H1 (cell line): ENCODE measurements around the gene CKAP4. TPM values are rescaled to one million over a fixed set of nuclear protein-coding genes. Genes with fewer than 3 reads are reported as not detected.

ENCODE experiments used
- CTCF ChIA-PET: fragments of 300-600 bp; sonication (Branson Sonifier 250); formaldehyde crosslinking; loops from one replicate; lab custom pipeline; 2021; ENCODE audit not compliant: partially characterized antibody; lab: Charles Lee
- POLR2A ChIA-PET: fragments of 300-600 bp; sonication (Branson Sonifier 250); formaldehyde crosslinking; loops from one replicate; lab custom pipeline; 2021; ENCODE audit warnings: inconsistent platforms; ENCODE audit not compliant: partially characterized antibody; lab: Charles Lee
- DNase-seq, 2 experiments: peaks; one replicate each; pipeline versions ENCODE4 v3.0.0 to v3.0.0-alpha.2; 2010 to 2022; ENCODE audit warnings: low spot score in 2 of 2, low read depth in 1 of 2, mixed read lengths in 1 of 2
- FAIRE-seq: peaks from 2 replicates; lab custom pipeline; 2011; peaks lifted over from hg19 to GRCh38; lab: Jason Lieb, UNC
- H2AFZ ChIP-seq: 2 replicates; pipeline ENCODE4 v1.8.1; 2012; ENCODE audit warnings: low read length, inconsistent platforms
- H2AK5ac ChIP-seq: 2 replicates; pipeline ENCODE4 v1.6.1; 2013; ENCODE audit warnings: low read depth, low read length
- H2BK120ac ChIP-seq: replicated peaks from 2 replicates; pipeline ENCODE3; 2013; ENCODE audit warnings: low read depth, low read length, inconsistent platforms
- H2BK12ac ChIP-seq: 2 replicates; pipeline ENCODE4 v1.6.1; 2013; ENCODE audit warnings: low read depth, low read length
- H2BK15ac ChIP-seq: 2 replicates; pipeline ENCODE4 v1.6.1; 2013; ENCODE audit warnings: low read length
- H2BK20ac ChIP-seq: 2 replicates; pipeline ENCODE4 v1.6.1; 2013; ENCODE audit warnings: low read length
- H2BK5ac ChIP-seq: 2 replicates; pipeline ENCODE4 v1.6.1; 2013; ENCODE audit warnings: low read depth, low read length
- H3K14ac ChIP-seq: 2 replicates; pipeline ENCODE4 v1.6.1; 2013; ENCODE audit warnings: inconsistent platforms; ENCODE audit not compliant: insufficient read length
- H3K18ac ChIP-seq: 2 replicates; pipeline ENCODE4 v1.6.1; 2013; ENCODE audit warnings: low read length; ENCODE audit errors: extremely low read depth
- H3K23ac ChIP-seq: 2 replicates; pipeline ENCODE4 v1.6.1; 2013; ENCODE audit warnings: inconsistent platforms; ENCODE audit not compliant: insufficient read length
- H3K23me2 ChIP-seq: 2 replicates; pipeline ENCODE4 v1.6.1; 2013; ENCODE audit warnings: low read depth, low read length
- H3K27ac ChIP-seq: 2 replicates; pipeline ENCODE4 v1.6.1; 2011; ENCODE audit warnings: low read depth, low read length, inconsistent platforms
- H3K27me3 ChIP-seq, 4 experiments: replicated peaks in 1 of 4; 1 replicate in 1 of 4; 2 replicates in 3 of 4; pipeline versions ENCODE4 v1.6.1 to v1.8.1; 2011 to 2013; ENCODE audit warnings: low read length in 3 of 4, mild to moderate bottlenecking in 3 of 4, inconsistent platforms in 2 of 4, mixed read lengths in 2 of 4, moderate library complexity in 1 of 4; ENCODE audit not compliant: control insufficient read depth in 3 of 4, insufficient read depth in 3 of 4; ENCODE audit errors: extremely low read depth in 1 of 4
- H3K36me3 ChIP-seq, 4 experiments: 2 replicates each; pipeline versions ENCODE4 v1.6.1 to v1.8.1; 2011 to 2013; ENCODE audit warnings: mild to moderate bottlenecking in 4 of 4, low read length in 3 of 4, moderate library complexity in 2 of 4, control low read depth in 1 of 4, inconsistent platforms in 1 of 4; ENCODE audit not compliant: insufficient read depth in 4 of 4, control insufficient read depth in 2 of 4
- H3K4ac ChIP-seq: replicated peaks from 2 replicates; pipeline ENCODE3; 2013; ENCODE audit warnings: low read length, low read depth, mixed read lengths, inconsistent platforms; ENCODE audit not compliant: insufficient read length
- H3K4me1 ChIP-seq, 4 experiments: replicated peaks in 1 of 4; 1 replicate in 1 of 4; 2 replicates in 3 of 4; pipeline versions ENCODE4 v1.6.1 to v1.8.1; 2011 to 2013; ENCODE audit warnings: low read length in 3 of 4, inconsistent platforms in 2 of 4, mixed read lengths in 1 of 4; ENCODE audit not compliant: insufficient read depth in 4 of 4, control insufficient read depth in 3 of 4
- H3K4me2 ChIP-seq, 2 experiments: 2 replicates each; pipeline versions ENCODE4 v1.6.1 to v1.8.1; 2011 to 2013; ENCODE audit warnings: low read depth in 2 of 2, low read length in 2 of 2, control low read depth in 1 of 2, inconsistent platforms in 1 of 2, mild to moderate bottlenecking in 1 of 2; ENCODE audit not compliant: insufficient read depth in 1 of 2
- H3K4me3 ChIP-seq, 4 experiments: fragments of 200-600, 300-600 bp in 1 of 4; sonication (generic), shearing (Covaris generic), sonication (Bioruptor Twin) in 1 of 4; 2 replicates each; pipeline versions ENCODE4 v1.5.1 to v1.8.1; 2011 to 2016; ENCODE audit warnings: low read length in 4 of 4, low read depth in 3 of 4, control low read depth in 2 of 4, inconsistent platforms in 2 of 4, mild to moderate bottlenecking in 2 of 4, mixed read lengths in 1 of 4, moderate library complexity in 1 of 4; ENCODE audit not compliant: insufficient read depth in 2 of 4; ENCODE audit errors: extremely low read depth in 1 of 4
- H3K56ac ChIP-seq: replicated peaks from 2 replicates; pipeline ENCODE3; 2013; ENCODE audit warnings: low read depth, mild to moderate bottlenecking, mixed read lengths, low read length, inconsistent platforms; ENCODE audit not compliant: insufficient read length
- H3K79me1 ChIP-seq: 2 replicates; pipeline ENCODE4 v1.6.1; 2013; ENCODE audit warnings: low read depth, low read length, control low read depth
- H3K79me2 ChIP-seq, 2 experiments: 2 replicates each; pipeline versions ENCODE4 v1.6.1 to v1.8.1; 2012 to 2013; ENCODE audit warnings: low read length in 2 of 2, mild to moderate bottlenecking in 2 of 2, inconsistent platforms in 1 of 2; ENCODE audit not compliant: insufficient read depth in 2 of 2, control insufficient read depth in 1 of 2
- H3K9ac ChIP-seq, 4 experiments: replicated peaks in 1 of 4; 1 replicate in 1 of 4; 2 replicates in 3 of 4; pipeline versions ENCODE4 v1.6.1 to v1.8.1; 2011 to 2013; ENCODE audit warnings: low read depth in 3 of 4, low read length in 3 of 4, control low read depth in 2 of 4, mild to moderate bottlenecking in 2 of 4, moderate library complexity in 2 of 4, inconsistent platforms in 1 of 4; ENCODE audit errors: extremely low read depth in 1 of 4
- H3K9me3 ChIP-seq, 2 experiments: 2 replicates each; pipeline versions ENCODE4 v1.6.1 to v1.8.1; 2012 to 2013; ENCODE audit warnings: mild to moderate bottlenecking in 2 of 2, moderate library complexity in 2 of 2, control low read depth in 1 of 2, inconsistent platforms in 1 of 2, low read depth in 1 of 2, low read length in 1 of 2, mixed read lengths in 1 of 2; ENCODE audit not compliant: insufficient read depth in 2 of 2
- H4K20me1 ChIP-seq, 2 experiments: replicated peaks in 1 of 2; 2 replicates each; pipeline versions ENCODE3 to v1.8.1; 2011 to 2013; ENCODE audit warnings: inconsistent platforms in 2 of 2, low read length in 2 of 2, mild to moderate bottlenecking in 1 of 2; ENCODE audit not compliant: insufficient read depth in 2 of 2, control insufficient read depth in 1 of 2
- H4K5ac ChIP-seq: 2 replicates; pipeline ENCODE4 v1.6.1; 2013; ENCODE audit warnings: low read length, low read depth, mixed read lengths, inconsistent platforms; ENCODE audit not compliant: insufficient read length
- H4K8ac ChIP-seq: 2 replicates; pipeline ENCODE4 v1.8.0; 2013; ENCODE audit warnings: mild to moderate bottlenecking, moderate library complexity, low read length, inconsistent platforms; ENCODE audit not compliant: insufficient read depth; ENCODE audit errors: extremely low read depth
- H4K91ac ChIP-seq: replicated peaks from 2 replicates; pipeline ENCODE3; 2013; ENCODE audit warnings: low read length, mixed read lengths, inconsistent platforms; ENCODE audit not compliant: insufficient read length
- BCL11A ChIP-seq, 2 experiments: IDR thresholded peaks; one replicate each; pipeline ENCODE4 v1.6.1; 2011; ENCODE audit warnings: low read depth in 2 of 2, low read length in 2 of 2, mild to moderate bottlenecking in 2 of 2
- CEBPB ChIP-seq: IDR thresholded peaks from 2 replicates; pipeline ENCODE4 v1.6.1; 2012; ENCODE audit warnings: low read depth, low read length
- JUND ChIP-seq: IDR thresholded peaks from 2 replicates; pipeline ENCODE4 v1.6.1; 2011; ENCODE audit warnings: mild to moderate bottlenecking, improper control_type of control experiment, low read length
- RAD21 ChIP-seq, 2 experiments: IDR thresholded peaks in 1 of 2; conservative IDR thresholded peaks in 1 of 2; 2 replicates each; pipeline ENCODE4 v1.6.1; 2011; ENCODE audit warnings: low read depth in 2 of 2, low read length in 2 of 2, improper control_type of control experiment in 1 of 2, inconsistent platforms in 1 of 2, mild to moderate bottlenecking in 1 of 2, moderate library complexity in 1 of 2
- SP4 ChIP-seq: IDR thresholded peaks from 2 replicates; pipeline ENCODE4 v1.6.1; 2012; ENCODE audit warnings: low read length, inconsistent platforms
- WGBS, 2 experiments: shearing (Covaris generic) in 1 of 2; methylation state at CpG; one replicate each; pipeline versions ENCODE4 v1.1.6 to v1.1.7; 2013 to 2015; ENCODE audit warnings: low lambda C conversion rate in 2 of 2, mixed read lengths in 2 of 2, inconsistent platforms in 1 of 2, low coverage in 1 of 2, missing lambda C conversion rate in 1 of 2; ENCODE audit not compliant: insufficient replicate concordance in 2 of 2, insufficient coverage in 1 of 2, insufficient read length in 1 of 2; ENCODE audit errors: extremely low coverage in 1 of 2, missing lambda C conversion rate in 1 of 2; 5-methylcytosine and 5-hydroxymethylcytosine counted together
- polyA plus RNA-seq, 7 experiments: library from polyadenylated mRNA; depleted of rRNA in 3 of 7; stranded (reverse) in 5 of 7; unstranded in 2 of 7; fragments of >200 nt in 5 of 7; fragments of 200-250 nt in 2 of 7; gene quantifications; 1 replicate in 5 of 7; 2 replicates in 1 of 7; 4 replicates in 1 of 7; pipeline versions ENCODE4 v1.2.1 to v1.2.3, GENCODE V29; 2011 to 2013; ENCODE audit warnings: missing spikeins in 2 of 7, mixed read lengths in 2 of 7
- total RNA-seq: library from RNA; stranded (reverse); fragmentation: NEBNext Ultra II Directional; extraction: Animal tissue kit (Norgen Biotek cat#: 25700); gene quantifications from 2 replicates; pipeline ENCODE4 v1.2.1, GENCODE V29; 2021

CKAP4 gene
- total and polyA plus RNA-seq, 2 of the 8 experiments (the other 6 are each of a cell fraction or from before 2014, with no cell fraction given) = 35.8 to 80.7 TPM

DNA sequence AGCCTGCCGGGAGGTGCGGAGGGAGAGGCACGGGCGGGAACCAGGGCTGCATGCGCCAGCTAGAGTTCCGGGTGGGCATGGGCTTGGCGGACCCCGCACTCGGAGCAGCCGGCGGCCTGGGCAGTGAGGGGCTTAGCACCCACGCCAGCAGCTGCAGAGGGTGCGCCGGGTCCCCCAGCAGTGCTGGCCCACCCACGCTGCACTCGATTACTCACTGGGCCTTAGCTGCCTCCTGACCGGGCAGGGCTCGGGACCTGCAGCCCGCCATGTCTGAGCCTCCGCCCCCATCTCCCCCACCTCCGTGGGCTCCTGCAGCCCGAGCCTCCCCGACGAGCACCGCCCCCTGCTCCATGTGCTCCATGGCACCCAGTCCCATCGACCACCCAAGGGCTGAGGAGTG lies 14.8 kb downstream of the CKAP4 start:
- no peak for FAIRE-seq
- CTCF ChIA-PET = interaction anchor here (1.6 to 9.0 kb wide), 3 partner anchors 9 to 51 kb away, joined by 6 to 125 read pairs (median 27); no protein-coding TSS in a partner anchor

More for the DNA sequence above, 14.8 kb downstream of the CKAP4 start:
- no peaks in the 10 kb centered on the region for H3K27me3 ChIP-seq
- no peak overlapping the region for H3K9ac ChIP-seq
- no peak overlapping the region for H3K18ac ChIP-seq
- no peaks in the 10 kb centered on the region for H3K23me2 ChIP-seq
- H2AK5ac ChIP-seq = no peak overlapping the region
- H3K27ac ChIP-seq = no peak overlapping the region
- peaks cover 0 to 5% (median under 1%) of the 10 kb centered on the region in 4 experiments; a peak in 1 of 7 replicates for H3K4me1 ChIP-seq
- no peak overlapping the region for H3K56ac ChIP-seq
- no peak overlapping the region for H3K4me3 ChIP-seq
- H2BK20ac ChIP-seq = no peak overlapping the region
- H3K36me3 ChIP-seq = peaks cover 0 to 5% (median 0%) of the 10 kb centered on the region in 4 experiments; a peak in 1 of 8 replicates
- H3K79me2 ChIP-seq = no peaks in the 10 kb centered on the region
- H3K14ac ChIP-seq = no peak overlapping the region
- DNase-seq = no peak
- no peak overlapping the region for H2AFZ ChIP-seq
- no peak overlapping the region for H3K23ac ChIP-seq
- no peak overlapping the region for H4K91ac ChIP-seq
- H2BK15ac ChIP-seq = no peak overlapping the region
- no peak for TF ChIP-seq BCL11A (IDR thresholded peaks at IDR 0.05; ENCODE audit: low read depth in 2 of 2, low read length in 2 of 2)
- TF ChIP-seq CEBPB = no peak
- no peak for TF ChIP-seq RAD21 (IDR thresholded peaks at IDR 0.05 in 1 of 2, conservative IDR thresholded peaks at IDR 0.05 in 1 of 2; ENCODE audit: low read depth in 2 of 2, low read length in 2 of 2)
- TF ChIP-seq JUND = no peak
- no peak for TF ChIP-seq SP4
- no peak overlapping the region for H3K4ac ChIP-seq
- peaks cover 0 to 7% of the 10 kb centered on the region in 2 experiments; a peak in 1 of 4 replicates for H3K9me3 ChIP-seq
- no peak overlapping the region for H2BK5ac ChIP-seq
- POLR2A ChIA-PET = interaction anchor here (0.6 to 1.5 kb wide), 5 partner anchors 11 to 54 kb away, joined by 3 to 4 read pairs (median 3); partner anchors contain the start of gene CKAP4
- no peaks in the 10 kb centered on the region for H3K79me1 ChIP-seq
- no peak overlapping the region for H2BK120ac ChIP-seq
- H4K20me1 ChIP-seq = peaks cover 0 to 1% of the 10 kb centered on the region in 2 experiments
- H3K4me2 ChIP-seq = no peak overlapping the region
- 100% methylated on average over 1 of the region's 26 CpGs; no CpG with 5 or more reads in 1 of the 2 experiments for WGBS, 2 experiments
- no peak overlapping the region for H2BK12ac ChIP-seq
- H4K8ac ChIP-seq = no peak overlapping the region
- no peak overlapping the region for H4K5ac ChIP-seq
